ENCODE results near the gene SLAIN2.

SLAIN2 gene

DNA sequence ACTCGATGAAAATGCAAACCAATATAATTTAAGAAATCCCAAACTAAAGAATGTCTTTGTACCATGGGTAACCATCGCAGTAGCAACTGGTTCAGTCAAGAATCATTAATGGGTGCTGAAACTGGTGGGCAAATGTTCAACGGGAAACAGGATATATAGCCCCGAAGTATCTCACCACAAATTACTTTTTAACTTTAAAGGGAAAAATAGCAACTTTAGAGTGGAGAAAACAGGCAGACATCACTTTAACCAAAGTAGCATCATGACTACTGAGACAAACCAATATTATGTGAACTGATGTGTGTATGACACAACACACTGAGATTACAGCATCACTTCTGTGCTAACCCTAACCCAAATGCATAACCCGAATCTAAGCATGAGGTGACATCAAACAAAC, 33.8 kb upstream of the SLAIN2 start:
- TF ChIP-seq, protein P1, sequence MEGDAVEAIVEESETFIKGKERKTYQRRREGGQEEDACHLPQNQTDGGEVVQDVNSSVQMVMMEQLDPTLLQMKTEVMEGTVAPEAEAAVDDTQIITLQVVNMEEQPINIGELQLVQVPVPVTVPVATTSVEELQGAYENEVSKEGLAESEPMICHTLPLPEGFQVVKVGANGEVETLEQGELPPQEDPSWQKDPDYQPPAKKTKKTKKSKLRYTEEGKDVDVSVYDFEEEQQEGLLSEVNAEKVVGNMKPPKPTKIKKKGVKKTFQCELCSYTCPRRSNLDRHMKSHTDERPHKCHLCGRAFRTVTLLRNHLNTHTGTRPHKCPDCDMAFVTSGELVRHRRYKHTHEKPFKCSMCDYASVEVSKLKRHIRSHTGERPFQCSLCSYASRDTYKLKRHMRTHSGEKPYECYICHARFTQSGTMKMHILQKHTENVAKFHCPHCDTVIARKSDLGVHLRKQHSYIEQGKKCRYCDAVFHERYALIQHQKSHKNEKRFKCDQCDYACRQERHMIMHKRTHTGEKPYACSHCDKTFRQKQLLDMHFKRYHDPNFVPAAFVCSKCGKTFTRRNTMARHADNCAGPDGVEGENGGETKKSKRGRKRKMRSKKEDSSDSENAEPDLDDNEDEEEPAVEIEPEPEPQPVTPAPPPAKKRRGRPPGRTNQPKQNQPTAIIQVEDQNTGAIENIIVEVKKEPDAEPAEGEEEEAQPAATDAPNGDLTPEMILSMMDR (IDR thresholded peaks at IDR 0.05) = no peak

DNA sequence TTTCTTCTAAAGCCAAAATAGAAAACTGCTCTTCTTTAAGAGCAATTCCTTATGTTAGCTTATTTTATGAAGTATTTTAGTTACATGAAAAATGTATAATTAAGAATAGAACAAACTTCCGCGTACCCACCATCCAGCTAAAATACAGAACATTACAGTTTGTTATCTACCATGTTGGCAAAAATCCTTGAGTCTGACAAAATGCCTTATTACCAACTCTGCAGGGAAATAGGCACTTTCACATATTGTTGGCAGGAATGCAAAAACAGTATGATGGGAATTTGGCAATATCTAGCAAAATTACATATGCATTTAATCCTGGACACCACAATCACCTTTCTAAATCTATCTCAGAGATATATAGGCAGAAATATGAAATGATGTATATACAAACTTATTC, 32.4 kb upstream of the SLAIN2 start:
- TF ChIP-seq, protein P1 (IDR thresholded peaks at IDR 0.05) = no peak

DNA sequence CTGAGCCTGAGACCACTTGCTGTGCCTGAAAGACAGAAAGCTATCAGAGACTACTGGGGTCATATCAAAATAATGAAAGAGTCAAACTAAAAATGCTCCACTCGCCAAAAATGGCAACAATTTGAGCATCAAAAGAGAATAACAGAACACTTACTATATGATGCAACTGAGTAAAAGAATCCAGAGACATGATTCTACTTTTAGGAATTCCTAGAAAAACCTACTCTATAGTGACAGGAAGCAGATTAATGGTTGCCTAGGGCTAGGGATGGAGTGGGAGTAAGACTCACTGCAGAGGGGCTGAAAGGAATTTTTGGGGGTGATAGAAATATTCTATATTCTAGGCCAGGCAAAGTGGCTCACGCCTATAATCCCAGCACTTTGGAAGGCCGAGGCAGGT, 29.4 kb upstream of the SLAIN2 start:
- TF ChIP-seq, protein P1 (IDR thresholded peaks at IDR 0.05) = no peak

DNA sequence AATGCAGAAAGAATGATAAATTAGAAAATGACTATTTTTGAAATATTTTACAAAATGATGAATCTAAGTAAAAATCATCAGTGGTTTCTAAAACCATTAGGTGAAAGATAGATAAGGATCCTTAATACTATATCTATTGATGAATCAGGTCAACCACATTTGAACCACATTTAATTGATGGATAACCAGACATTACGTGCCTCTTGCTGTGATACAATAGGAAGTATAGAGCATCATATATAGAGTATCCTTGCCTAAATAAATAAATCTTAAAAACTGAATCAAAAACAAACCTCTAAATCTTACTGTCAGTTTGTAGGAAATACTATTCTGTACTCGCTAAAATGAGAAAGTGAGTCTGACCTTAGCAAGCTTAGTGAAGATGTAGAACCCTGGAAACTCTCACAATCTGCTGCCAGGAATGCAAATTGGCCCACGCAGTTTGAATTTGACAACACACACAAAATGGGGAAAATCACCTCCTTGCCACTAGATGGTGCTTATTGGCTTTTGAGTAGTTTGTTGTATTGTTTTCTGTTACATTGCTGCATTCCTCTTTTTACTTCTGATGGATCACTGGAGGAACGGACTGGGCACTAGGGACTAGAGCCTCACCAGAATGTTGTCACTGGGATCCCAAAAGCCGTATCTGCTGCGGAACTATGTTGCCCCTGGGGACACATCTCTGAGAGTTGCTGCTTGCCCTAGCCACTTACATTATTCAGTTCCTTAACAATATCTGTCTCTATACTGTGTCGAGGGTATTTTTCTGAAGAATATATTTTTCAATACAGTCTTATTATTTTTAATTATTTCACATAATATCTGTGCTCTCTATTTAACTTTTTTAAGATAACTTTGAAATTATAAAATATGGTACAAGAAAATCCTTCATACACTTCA, 25.4 kb upstream of the SLAIN2 start:
- TF ChIP-seq, protein P1 (IDR thresholded peaks at IDR 0.05) = peak; percentile 78

DNA sequence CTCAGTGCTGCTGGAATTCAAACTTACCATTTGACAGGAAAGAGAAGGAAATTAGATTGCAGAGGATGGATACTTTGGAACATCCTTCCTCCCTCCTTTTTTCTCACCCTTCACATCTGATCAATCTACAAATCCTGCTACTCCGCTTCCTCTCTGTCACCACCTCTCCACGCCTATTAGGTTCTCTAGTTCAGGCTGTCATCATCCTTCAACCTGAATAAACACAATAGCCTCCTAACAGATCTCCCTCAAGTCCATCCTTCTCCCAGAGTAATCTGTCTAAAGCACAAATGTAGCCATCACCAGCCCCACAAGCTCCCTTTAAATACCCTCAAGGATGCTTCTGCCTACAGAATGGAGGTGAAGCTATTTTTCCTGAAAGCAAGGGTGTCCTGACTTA, 20.0 kb upstream of the SLAIN2 start:
- TF ChIP-seq, protein P1 (IDR thresholded peaks at IDR 0.05) = no peak

DNA sequence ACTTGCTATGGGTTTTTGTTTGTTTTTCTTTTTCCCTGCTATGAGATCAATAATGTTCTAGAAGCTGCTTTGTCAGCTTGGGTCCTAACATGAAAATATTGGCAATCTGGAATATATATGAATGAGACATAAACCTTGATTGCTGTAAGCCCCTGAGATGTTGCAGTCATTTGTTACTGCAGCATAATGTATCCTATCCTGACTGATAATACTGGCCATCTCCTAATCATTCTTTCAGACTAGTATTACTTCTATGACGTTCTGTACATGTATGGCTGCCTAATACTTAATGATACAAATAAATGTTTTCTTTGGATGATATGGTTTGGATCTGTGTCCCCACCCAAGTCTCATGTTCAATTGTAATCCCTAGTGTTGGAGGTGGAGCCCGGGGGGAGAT, 19.3 kb upstream of the SLAIN2 start:
- TF ChIP-seq, protein P1 (IDR thresholded peaks at IDR 0.05) = no peak

DNA sequence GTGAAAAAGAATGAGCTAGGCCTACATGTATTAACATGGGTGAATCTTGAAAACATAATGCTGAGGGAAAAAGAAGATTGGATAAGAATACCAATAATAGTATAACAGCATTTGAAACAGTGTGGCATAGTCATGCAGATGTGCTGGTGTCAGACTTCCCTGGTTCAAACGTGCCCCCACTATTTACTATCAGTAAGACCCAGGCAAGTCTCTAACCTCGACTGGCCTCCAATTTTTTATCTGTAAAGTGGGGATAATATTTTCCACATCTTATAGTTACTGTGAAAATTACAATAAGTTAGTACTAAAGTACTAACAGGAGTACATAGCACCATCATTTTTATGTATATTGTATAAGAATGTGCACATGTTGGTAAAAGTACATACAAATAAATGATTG, 17.0 kb upstream of the SLAIN2 start:
- TF ChIP-seq, protein P1 (IDR thresholded peaks at IDR 0.05) = no peak
